22Rv1 (cell line): ENCODE measurements around the gene PSMB8.

ENCODE experiments used
- CTCF ChIP-seq: fragments of 450-650 bp; IDR thresholded peaks from 2 replicates; pipeline ENCODE4 v1.5.1; 2017; ENCODE audit warnings: mild to moderate bottlenecking
- ZFX ChIP-seq: fragments of 450-650 bp; IDR thresholded peaks from 2 replicates; pipeline ENCODE4 v1.6.1; 2017; ENCODE audit warnings: antibody characterized with exemption, borderline replicate concordance

GRCh38 chr6:32887616-32888015 lies 43.8 kb upstream of the PSMB8 start:
- TF ChIP-seq CTCF (no peak), ZFX (no peak)
